Osteocyte (in vitro differentiated cells): ENCODE results near the gene PTPN14. TPM values are rescaled to one million over a fixed set of nuclear protein-coding genes. Genes with fewer than 3 reads are reported as not detected.
"Not testable (repeated sequence)": the region's sequence is repeated elsewhere in the genome, so short reads cannot be mapped to it uniquely, and the experiment has no call there.

Experiments used
- DNase-seq: peaks from one replicate; pipeline ENCODE4 v3.0.0; 2021; ENCODE audit warnings: mixed read lengths; ENCODE audit not compliant: unreplicated experiment; ENCODE audit errors: extremely low spot score
- H3K27ac Mint-ChIP-seq: one replicate; pipeline ENCODE4 v1.8.0; 2021; ENCODE audit warnings: mild to moderate bottlenecking, mixed read lengths; ENCODE audit not compliant: unreplicated experiment
- H3K27me3 Mint-ChIP-seq: one replicate; pipeline ENCODE4 v1.8.0; 2021; ENCODE audit warnings: mixed read lengths; ENCODE audit not compliant: unreplicated experiment
- H3K36me3 Mint-ChIP-seq: one replicate; pipeline ENCODE4 v1.8.0; 2021; ENCODE audit warnings: mixed read lengths; ENCODE audit not compliant: unreplicated experiment
- H3K4me1 Mint-ChIP-seq: one replicate; pipeline ENCODE4 v1.8.0; 2021; ENCODE audit warnings: mixed read lengths; ENCODE audit not compliant: unreplicated experiment
- H3K4me3 Mint-ChIP-seq: one replicate; pipeline ENCODE4 v1.8.0; 2021; ENCODE audit warnings: mild to moderate bottlenecking, moderate library complexity, mixed read lengths; ENCODE audit not compliant: unreplicated experiment
- H3K9me3 Mint-ChIP-seq: one replicate; pipeline ENCODE4 v1.8.0; 2021; ENCODE audit warnings: mixed read lengths; ENCODE audit not compliant: unreplicated experiment
- CTCF ChIP-seq: fragments of 200-600 bp; sonication (generic); IDR thresholded peaks from 2 replicates; pipeline ENCODE4 v1.5.0; 2021; ENCODE audit warnings: antibody characterized with exemption, mild to moderate bottlenecking, moderate library complexity
- total RNA-seq: library from RNA; stranded (reverse); gene quantifications from 2 replicates; pipeline ENCODE4 v1.2.1, GENCODE V29; 2021

PTPN14 gene
- total RNA-seq, 1 donor from 2014 or later, result 140 TPM

- TF ChIP-seq CTCF, result no peak
- Mint-ChIP-seq H3K4me3 (no peak overlapping the region), H3K27ac (peak overlapping the region; percentile 4), H3K27me3 (no peaks in the 10 kb centered on the region), H3K36me3 (peaks cover 15% of the 10 kb centered on the region), H3K4me1 (peaks cover 50% of the 10 kb centered on the region), H3K9me3 (no peaks in the 10 kb centered on the region)
- DNase-seq, result no peak
Observed at GRCh38 chr1:214537219-214537618, 14.2 kb downstream of the PTPN14 start.

DNA sequence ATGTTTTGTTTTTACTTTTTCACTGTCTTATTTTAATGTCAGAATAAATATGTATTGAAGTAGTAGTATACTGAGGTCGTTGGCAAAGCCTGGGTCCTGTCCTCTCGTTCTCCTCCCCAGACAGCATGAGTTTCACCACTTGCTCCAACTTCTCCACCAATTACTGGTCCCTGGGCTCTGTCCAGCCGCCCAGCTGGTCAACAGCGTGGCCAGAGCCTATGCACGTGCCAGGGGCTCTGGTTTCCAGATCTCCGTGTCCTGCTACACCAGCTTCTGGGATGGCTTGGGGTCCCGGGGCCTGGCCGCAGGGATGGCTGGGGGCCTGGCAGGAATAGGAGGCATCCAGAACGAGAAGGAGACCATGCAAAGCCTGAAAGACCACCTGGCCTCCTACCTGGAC lies 19.3 kb downstream of the PTPN14 start:
- Mint-ChIP-seq H3K36me3 (peaks cover 21% of the 10 kb centered on the region), H3K4me1 (peaks cover 20% of the 10 kb centered on the region), H3K9me3 (no peaks in the 10 kb centered on the region), H3K27me3 (no peaks in the 10 kb centered on the region), H3K27ac (no peak overlapping the region), H3K4me3 (no peak overlapping the region)
- TF ChIP-seq CTCF, result no peak
- no peak for DNase-seq

DNA sequence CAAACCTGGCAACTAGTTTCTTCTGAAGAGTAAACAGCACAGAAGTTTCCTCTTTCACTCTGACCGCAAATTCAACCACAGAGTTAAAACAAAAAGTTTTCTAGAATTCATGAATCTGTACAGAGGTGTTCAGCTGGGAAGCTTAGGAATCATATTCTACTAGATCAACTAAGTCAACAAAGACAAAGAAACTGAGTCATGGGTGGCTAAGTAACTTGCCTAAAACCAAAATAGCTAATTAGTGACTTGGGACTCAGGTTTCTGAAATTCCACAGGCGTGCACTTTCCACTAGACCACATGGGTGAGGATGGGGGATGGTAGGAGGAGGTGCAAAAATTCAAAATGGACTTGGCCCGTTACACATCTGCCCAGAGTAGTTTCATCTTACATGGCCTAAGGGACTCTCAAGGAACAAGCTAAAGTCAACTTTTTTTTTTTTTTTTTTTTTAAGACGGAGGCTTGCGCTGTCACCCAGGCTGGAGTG lies 25.8 kb downstream of the PTPN14 start:
- no peak for TF ChIP-seq CTCF
- H3K27ac Mint-ChIP-seq, result peak overlapping the region; percentile 82
- H3K4me1 Mint-ChIP-seq, result peaks cover 60% of the 10 kb centered on the region
- peaks cover 6% of the 10 kb centered on the region for H3K36me3 Mint-ChIP-seq
- H3K4me3 Mint-ChIP-seq, result peak overlapping the region; percentile 55
- no peaks in the 10 kb centered on the region for H3K9me3 Mint-ChIP-seq
- DNase-seq, result no peak
- no peaks in the 10 kb centered on the region for H3K27me3 Mint-ChIP-seq

DNA sequence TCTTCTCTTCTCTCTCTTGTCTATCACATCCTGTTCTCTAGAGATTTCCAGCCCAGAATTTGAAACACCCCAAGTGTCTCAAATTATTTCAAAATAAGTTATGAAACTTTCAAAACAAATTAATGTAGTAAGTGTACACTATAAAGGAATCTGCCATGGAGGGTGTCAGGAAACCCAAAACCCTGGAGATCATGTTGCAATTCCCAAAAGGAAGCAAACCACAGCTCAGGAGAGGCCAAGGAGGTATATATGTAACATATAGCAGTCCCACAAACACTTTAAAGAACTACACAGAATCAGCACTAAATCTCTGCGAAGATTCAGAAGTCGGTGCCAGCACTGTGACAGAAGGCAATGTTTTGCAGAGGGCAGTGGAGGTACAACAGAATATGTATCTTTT lies 26.6 kb downstream of the PTPN14 start:
- H3K4me3 Mint-ChIP-seq, result peak overlapping the region; percentile 55
- peaks cover 5% of the 10 kb centered on the region for H3K36me3 Mint-ChIP-seq
- peaks cover 64% of the 10 kb centered on the region for H3K4me1 Mint-ChIP-seq
- no peak for TF ChIP-seq CTCF
- H3K27ac Mint-ChIP-seq, result peak overlapping the region; percentile 82
- no peaks in the 10 kb centered on the region for H3K9me3 Mint-ChIP-seq
- no peak for DNase-seq
- H3K27me3 Mint-ChIP-seq, result no peaks in the 10 kb centered on the region

DNA sequence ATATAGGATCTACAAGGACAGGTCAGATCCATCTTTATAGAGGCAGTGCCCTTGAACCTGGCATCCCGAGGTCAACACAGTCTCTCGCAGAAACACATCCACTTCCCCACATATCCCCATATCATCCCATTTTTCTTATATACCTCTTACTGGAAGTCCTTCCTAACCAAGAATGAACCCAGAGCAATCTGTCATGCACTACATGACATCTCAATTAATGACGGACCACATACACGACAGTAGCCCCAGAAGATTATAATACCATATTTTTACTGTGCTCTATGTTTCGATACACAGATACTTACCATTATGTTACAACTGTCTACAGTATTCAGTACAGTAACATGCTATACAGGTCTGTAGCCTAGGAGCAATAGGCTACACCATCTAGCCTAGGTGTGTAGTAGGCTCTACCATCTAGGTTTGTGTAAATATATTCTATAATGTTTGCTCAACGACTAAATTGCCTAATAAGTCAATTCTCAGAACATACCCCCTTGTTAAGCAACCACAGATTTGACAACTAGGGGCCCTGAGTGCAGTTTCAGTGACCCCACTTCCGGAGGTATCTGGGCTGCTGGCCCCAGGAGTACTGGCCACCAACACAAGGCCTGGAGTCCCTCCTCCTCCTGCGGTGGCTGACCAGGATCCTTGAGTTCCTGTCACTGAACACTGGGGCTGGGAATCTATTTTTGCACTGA lies 28.1 kb downstream of the PTPN14 start:
- Mint-ChIP-seq H3K36me3 (peaks cover 5% of the 10 kb centered on the region), H3K4me1 (peaks cover 73% of the 10 kb centered on the region), H3K4me3 (no peak overlapping the region), H3K27me3 (no peaks in the 10 kb centered on the region), H3K9me3 (no peaks in the 10 kb centered on the region), H3K27ac (no peak overlapping the region)
- no peak for DNase-seq
- no peak for TF ChIP-seq CTCF

- not testable (repeated sequence) for DNase-seq, H3K27me3 Mint-ChIP-seq
Observed at GRCh38 chr1:214521458-214521857, 29.9 kb downstream of the PTPN14 start.

More at GRCh38 chr1:214521458-214521857, 29.9 kb downstream of the PTPN14 start:
- H3K36me3 Mint-ChIP-seq, H3K27ac Mint-ChIP-seq, H3K4me3 Mint-ChIP-seq, H3K9me3 Mint-ChIP-seq: not testable (repeated sequence)
- H3K4me1 Mint-ChIP-seq, result peaks cover 76% of the 10 kb centered on the region
